HepG2 (cell line): ENCODE measurements around the gene SULT2A1. TPM values are rescaled to one million over a fixed set of nuclear protein-coding genes. Genes with fewer than 3 reads are reported as not detected.

Experiments used
- DMAP1 ChIP-seq: IDR thresholded peaks from 2 replicates; pipeline ENCODE4 v1.6.1; 2016
- EP300 ChIP-seq, 3 experiments: sonication (generic) in 1 of 3; formaldehyde crosslinking in 1 of 3; IDR thresholded peaks; 2 replicates each; pipeline versions ENCODE4 v1.5.1 to v1.6.1; 2011 to 2020; ENCODE audit warnings: low read depth in 2 of 3, low read length in 2 of 3, borderline replicate concordance in 1 of 3, improper control_type of control experiment in 1 of 3, mild to moderate bottlenecking in 1 of 3, missing genetic modification reagents in 1 of 3, moderate library complexity in 1 of 3
- FOXO4 ChIP-seq: sonication (generic); formaldehyde crosslinking; conservative IDR thresholded peaks from 2 replicates; pipeline ENCODE4 v1.8.1; 2023; ENCODE audit warnings: missing genetic modification reagents
- KDM1A ChIP-seq: IDR thresholded peaks from 2 replicates; pipeline ENCODE4 v1.6.1; 2016; ENCODE audit warnings: missing compliant biosample characterization
- KLF12 ChIP-seq: sonication (generic); formaldehyde crosslinking; IDR thresholded peaks from 2 replicates; pipeline ENCODE4 v1.4.0; 2020; ENCODE audit warnings: missing genetic modification reagents, borderline replicate concordance
- KLF9 ChIP-seq: IDR thresholded peaks from 2 replicates; pipeline ENCODE4 v1.6.1; 2016; ENCODE audit warnings: low read depth
- NCOA2 ChIP-seq: sonication (generic); formaldehyde crosslinking; IDR thresholded peaks from 2 replicates; pipeline ENCODE4 v1.8.0; 2022; ENCODE audit warnings: inconsistent platforms
- NFKBIZ ChIP-seq: IDR thresholded peaks from 2 replicates; pipeline ENCODE4 v1.6.1; 2018; ENCODE audit warnings: missing genetic modification reagents, missing compliant biosample characterization
- NR2F1 ChIP-seq, 2 experiments: fragments of 450-650 bp in 1 of 2; formaldehyde crosslinking in 1 of 2; IDR thresholded peaks; 2 replicates each; pipeline versions ENCODE4 v1.5.0 to v1.6.1; 2016 to 2020; ENCODE audit warnings: mild to moderate bottlenecking in 1 of 2, missing compliant biosample characterization in 1 of 2, missing genetic modification reagents in 1 of 2, moderate library complexity in 1 of 2
- RARG ChIP-seq: sonication (generic); formaldehyde crosslinking; IDR thresholded peaks from 2 replicates; pipeline ENCODE4 v1.4.0; 2020; ENCODE audit warnings: low read depth, mild to moderate bottlenecking, missing genetic modification reagents
- RFX3 ChIP-seq: IDR thresholded peaks from 2 replicates; pipeline ENCODE4 v1.6.1; 2016; ENCODE audit warnings: missing biosample characterization, missing genetic modification reagents
- RXRB ChIP-seq: IDR thresholded peaks from 2 replicates; pipeline ENCODE4 v1.6.1; 2016; ENCODE audit warnings: borderline replicate concordance, missing genetic modification reagents, missing compliant biosample characterization
- SPEN ChIP-seq: sonication (generic); formaldehyde crosslinking; IDR thresholded peaks from 2 replicates; pipeline ENCODE4 v1.5.1; 2020; ENCODE audit warnings: low read depth, mild to moderate bottlenecking, missing genetic modification reagents
- SUZ12 ChIP-seq: fragments of 150-350 bp; IDR thresholded peaks from 2 replicates; pipeline ENCODE4 v1.6.1; 2014; ENCODE audit warnings: low read depth, low read length
- ZBTB4 ChIP-seq: sonication (generic); formaldehyde crosslinking; IDR thresholded peaks from 2 replicates; pipeline ENCODE4 v1.4.0; 2020; ENCODE audit warnings: missing genetic modification reagents, mild to moderate bottlenecking, borderline replicate concordance
- ZBTB46 ChIP-seq: sonication (generic); formaldehyde crosslinking; IDR thresholded peaks from 2 replicates; pipeline ENCODE4 v1.4.0; 2020; ENCODE audit warnings: mild to moderate bottlenecking, missing genetic modification reagents, borderline replicate concordance
- ZNF292 ChIP-seq: sonication (generic); formaldehyde crosslinking; IDR thresholded peaks from 2 replicates; pipeline ENCODE4 v1.8.1; 2022; ENCODE audit warnings: mild to moderate bottlenecking, low read depth, missing genetic modification reagents, borderline replicate concordance
- ZNF335 ChIP-seq: sonication (generic); formaldehyde crosslinking; IDR thresholded peaks from 2 replicates; pipeline ENCODE4 v1.4.0; 2020; ENCODE audit warnings: missing genetic modification reagents
- ZNF382 ChIP-seq: sonication (generic); formaldehyde crosslinking; IDR thresholded peaks from 2 replicates; pipeline ENCODE4 v1.5.0; 2020; ENCODE audit warnings: missing genetic modification reagents, mild to moderate bottlenecking, borderline replicate concordance
- ZNF451 ChIP-seq: sonication (generic); formaldehyde crosslinking; IDR thresholded peaks from 2 replicates; pipeline ENCODE4 v1.5.0; 2020; ENCODE audit warnings: mild to moderate bottlenecking, missing genetic modification reagents
- ZNF713 ChIP-seq: sonication (generic); formaldehyde crosslinking; IDR thresholded peaks from 2 replicates; pipeline ENCODE4 v1.4.0; 2020; ENCODE audit warnings: mild to moderate bottlenecking, missing genetic modification reagents
- ZNF784 ChIP-seq: sonication (generic); formaldehyde crosslinking; IDR thresholded peaks from 2 replicates; pipeline ENCODE4 v1.5.1; 2020; ENCODE audit warnings: missing genetic modification reagents, mild to moderate bottlenecking, borderline replicate concordance
- ZNF841 ChIP-seq: sonication (generic); formaldehyde crosslinking; IDR thresholded peaks from 2 replicates; pipeline ENCODE4 v1.8.1; 2023; ENCODE audit warnings: missing genetic modification reagents, borderline replicate concordance
- polyA plus RNA-seq, 8 experiments: library from polyadenylated mRNA; depleted of rRNA in 3 of 8; stranded (reverse) in 7 of 8; unstranded in 1 of 8; fragments of >200 nt; fragmentation: Illumina TruSeq in 4 of 8; extraction: Trizol in 4 of 8; gene quantifications; 2 replicates each; pipeline versions ENCODE4 v1.2.1 to v1.2.3, GENCODE V29; 2011 to 2016; ENCODE audit warnings: low read depth in 4 of 8, missing spikeins in 1 of 8, mixed read lengths in 1 of 8; ENCODE audit not compliant: insufficient read depth in 1 of 8
- total RNA-seq, 5 experiments: library from RNA; depleted of rRNA; stranded (reverse); fragments of >200 nt; fragmentation: Illumina TruSeq; extraction: Trizol; gene quantifications; 2 replicates each; pipeline ENCODE4 v1.2.3, GENCODE V29; 2016; ENCODE audit warnings: low read depth in 1 of 5

The SULT2A1 gene
- total and polyA plus RNA-seq, 2 of the 13 experiments (the other 11 are each of a cell fraction or from before 2014, with no cell fraction given): 137 to 193 TPM

- TF ChIP-seq SUZ12: no peak
- TF ChIP-seq KDM1A (CRISPR knock-in tag): no peak
- no peak for TF ChIP-seq KLF12 (CRISPR knock-in tag)
- TF ChIP-seq ZNF841 (CRISPR knock-in tag): no peak
- TF ChIP-seq RXRB (CRISPR knock-in tag): peak; percentile 95
- TF ChIP-seq SPEN (CRISPR knock-in tag): peak; percentile 62; the same call in 1 of the 2 replicates
- no peak for TF ChIP-seq ZNF451
- no peak for TF ChIP-seq RARG (CRISPR knock-in tag)
- 0 out of 2 replicates have a peak, but pooled peaks have one; percentile 25 for TF ChIP-seq ZNF335
- no peak for TF ChIP-seq FOXO4 (CRISPR knock-in tag)
- TF ChIP-seq NCOA2 (CRISPR knock-in tag): peak; percentile 92
- no peak for TF ChIP-seq ZNF784 (CRISPR knock-in tag)
- no peak for TF ChIP-seq ZNF382
- TF ChIP-seq NR2F1 (CRISPR knock-in tag; IDR thresholded peaks at IDR 0.05): peak; percentile 65 to 69; a peak in 2 of 4 replicates
- no peak for TF ChIP-seq ZNF292
- TF ChIP-seq EP300 (IDR thresholded peaks at IDR 0.05; ENCODE audit: low read depth in 2 of 2, low read length in 2 of 2): peak; percentile 59 to 84; a peak in 3 of 4 replicates
- TF ChIP-seq EP300 (CRISPR knock-in tag; IDR thresholded peaks at IDR 0.05; ENCODE audit: borderline replicate concordance): 0 out of 2 replicates have a peak, but pooled peaks have one; percentile 49
- no peak for TF ChIP-seq ZNF713 (CRISPR knock-in tag)
- no peak for TF ChIP-seq ZBTB4 (CRISPR knock-in tag)
- TF ChIP-seq KLF9 (CRISPR knock-in tag): no peak
- TF ChIP-seq RFX3 (CRISPR knock-in tag): no peak
- TF ChIP-seq NFKBIZ (CRISPR knock-in tag): no peak; the same call in 1 of the 2 replicates
- TF ChIP-seq DMAP1 (CRISPR knock-in tag): peak; percentile 62
- TF ChIP-seq ZBTB46 (CRISPR knock-in tag): no peak
These were observed at the start of gene SULT2A1 (continued) for GRCh38 chr19:47886010-47886559.
